ENCODE measurements around the gene PLP1. TPM values are rescaled to one million over a fixed set of nuclear protein-coding genes. Genes with fewer than 3 reads are reported as not detected.

PLP1 gene
- total and polyA plus RNA-seq, 7 donors: 1.6 to 112 (median 32.7) TPM

DNA sequence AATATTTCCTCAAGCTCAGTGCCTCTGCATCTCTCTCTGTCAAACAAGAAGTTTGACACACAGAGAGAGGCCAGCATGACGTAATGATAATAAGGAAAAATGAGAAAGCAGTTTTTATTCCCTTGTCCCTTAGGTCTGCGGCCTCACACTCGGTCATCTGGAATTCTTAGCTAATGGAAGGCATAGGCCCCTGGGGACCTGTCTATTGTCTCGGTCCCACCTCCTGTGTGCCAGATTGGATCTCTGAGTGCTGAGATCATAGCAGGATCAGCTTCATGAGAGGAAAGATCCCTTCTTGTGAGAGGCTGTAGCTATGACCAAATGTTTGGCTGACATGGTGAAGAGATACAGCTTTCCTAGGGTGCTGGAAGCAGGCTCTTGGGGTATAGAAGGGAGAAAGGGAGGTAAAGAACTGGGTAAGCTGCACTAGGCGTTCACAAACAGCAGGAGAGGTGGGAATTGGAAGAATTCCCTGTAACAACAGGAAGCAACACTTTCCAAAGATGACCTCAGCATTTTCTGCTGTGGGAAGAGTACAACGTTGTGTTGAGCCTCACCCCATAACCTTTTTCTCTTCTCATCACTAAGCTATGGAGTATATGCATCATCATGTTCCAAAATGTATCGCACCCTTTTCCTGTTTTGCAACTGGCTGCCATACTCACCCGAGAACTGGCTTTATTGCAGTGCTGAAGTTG lies 45.7 kb upstream of the PLP1 start:
- 64 to 72% methylated on average over 8 of the region's 8 CpGs for WGBS, 2 donors
- Histone ChIP-seq H3K4me3 (no peak overlapping the region), H3K27me3 (peaks cover 0 to 2% (median 0%) of the 10 kb centered on the region in 3 donors), H3K36me3 (no peaks in the 10 kb centered on the region), H3K9me3 (no peaks in the 10 kb centered on the region), H3K27ac (no peak overlapping the region), H3K4me1 (no peaks in the 10 kb centered on the region)
- no peak for DNase-seq
- intact Hi-C loops (cut with DNase I): no loop called here
- TF ChIP-seq POLR2AphosphoS5 (IDR thresholded peaks at IDR 0.05) (no peak), EP300 (IDR thresholded peaks at IDR 0.05) (no peak), POLR2A (IDR thresholded peaks at IDR 0.05) (no peak)
- TF ChIP-seq, protein P1, sequence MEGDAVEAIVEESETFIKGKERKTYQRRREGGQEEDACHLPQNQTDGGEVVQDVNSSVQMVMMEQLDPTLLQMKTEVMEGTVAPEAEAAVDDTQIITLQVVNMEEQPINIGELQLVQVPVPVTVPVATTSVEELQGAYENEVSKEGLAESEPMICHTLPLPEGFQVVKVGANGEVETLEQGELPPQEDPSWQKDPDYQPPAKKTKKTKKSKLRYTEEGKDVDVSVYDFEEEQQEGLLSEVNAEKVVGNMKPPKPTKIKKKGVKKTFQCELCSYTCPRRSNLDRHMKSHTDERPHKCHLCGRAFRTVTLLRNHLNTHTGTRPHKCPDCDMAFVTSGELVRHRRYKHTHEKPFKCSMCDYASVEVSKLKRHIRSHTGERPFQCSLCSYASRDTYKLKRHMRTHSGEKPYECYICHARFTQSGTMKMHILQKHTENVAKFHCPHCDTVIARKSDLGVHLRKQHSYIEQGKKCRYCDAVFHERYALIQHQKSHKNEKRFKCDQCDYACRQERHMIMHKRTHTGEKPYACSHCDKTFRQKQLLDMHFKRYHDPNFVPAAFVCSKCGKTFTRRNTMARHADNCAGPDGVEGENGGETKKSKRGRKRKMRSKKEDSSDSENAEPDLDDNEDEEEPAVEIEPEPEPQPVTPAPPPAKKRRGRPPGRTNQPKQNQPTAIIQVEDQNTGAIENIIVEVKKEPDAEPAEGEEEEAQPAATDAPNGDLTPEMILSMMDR (IDR thresholded peaks at IDR 0.05): no peak

DNA sequence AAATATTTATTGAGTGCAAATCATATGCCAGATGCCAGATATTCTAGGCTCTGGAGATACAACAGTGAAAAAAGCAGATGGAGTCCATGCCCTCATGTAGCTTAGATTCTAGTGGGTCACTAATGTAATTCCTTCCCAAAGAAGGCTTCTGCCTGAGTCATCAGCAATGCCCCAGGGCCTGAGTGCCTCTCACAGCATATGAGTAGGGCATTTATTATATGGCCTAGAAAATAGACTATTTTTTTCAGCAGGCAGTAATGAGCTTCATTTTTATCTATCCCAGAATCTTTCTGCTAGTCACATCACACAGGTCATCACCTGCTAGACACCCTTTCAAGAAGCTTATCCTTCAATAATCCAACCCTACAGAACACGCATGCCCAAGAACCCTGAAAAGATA lies 43.6 kb upstream of the PLP1 start:
- intact Hi-C loops (cut with DNase I): no loop called here
- H3K27ac ChIP-seq: no peak overlapping the region
- H3K36me3 ChIP-seq: no peaks in the 10 kb centered on the region
- no peak overlapping the region for H3K4me3 ChIP-seq
- no peaks in the 10 kb centered on the region for H3K9me3 ChIP-seq
- H3K4me1 ChIP-seq: no peaks in the 10 kb centered on the region
- WGBS, 2 donors: 98 to 100% methylated on average over 1 of the region's 1 CpG
- H3K27me3 ChIP-seq: peaks cover 0 to 2% (median 0%) of the 10 kb centered on the region in 3 donors
- DNase-seq: no peak
- no peak for TF ChIP-seq POLR2A (IDR thresholded peaks at IDR 0.05)
- TF ChIP-seq, protein P1 (IDR thresholded peaks at IDR 0.05): no peak
- TF ChIP-seq POLR2AphosphoS5 (IDR thresholded peaks at IDR 0.05): no peak
- TF ChIP-seq EP300 (IDR thresholded peaks at IDR 0.05): no peak

DNA sequence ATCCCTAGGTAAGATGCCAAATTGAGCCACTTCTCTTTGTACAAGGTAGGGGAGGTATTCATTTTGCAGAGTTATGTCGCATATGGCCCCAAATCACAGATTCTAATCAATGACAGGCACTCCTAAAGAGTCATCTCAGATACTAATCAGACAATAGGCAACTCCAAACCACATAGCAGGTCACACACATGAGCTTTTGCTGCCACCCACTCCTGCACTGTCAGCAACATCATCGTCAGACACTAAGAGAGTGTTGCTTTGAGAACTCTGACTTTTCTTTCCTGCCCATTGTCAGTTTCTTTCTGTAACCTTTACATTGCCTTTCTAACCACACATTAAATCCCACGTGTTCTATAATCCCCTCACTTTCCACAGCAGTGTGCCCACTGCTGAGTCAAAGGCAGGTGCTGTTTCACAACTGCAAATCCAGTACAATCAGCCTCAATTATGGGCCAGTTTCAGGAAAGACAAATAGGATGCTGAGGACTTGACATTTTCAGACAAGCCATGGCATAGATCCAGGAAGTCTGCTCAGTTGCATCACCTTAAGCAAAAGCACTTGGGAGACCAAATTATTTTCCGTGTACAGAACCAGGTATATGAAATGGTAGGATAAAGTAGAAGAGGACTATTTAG lies 42.4 kb upstream of the PLP1 start:
- no peaks in the 10 kb centered on the region for H3K27me3 ChIP-seq
- no peak overlapping the region for H3K27ac ChIP-seq
- H3K9me3 ChIP-seq: no peaks in the 10 kb centered on the region
- H3K4me3 ChIP-seq: no peak overlapping the region
- TF ChIP-seq, protein P1 (IDR thresholded peaks at IDR 0.05): no peak
- no peak for TF ChIP-seq EP300 (IDR thresholded peaks at IDR 0.05)
- no peak for TF ChIP-seq POLR2A (IDR thresholded peaks at IDR 0.05)
- no peak for TF ChIP-seq POLR2AphosphoS5 (IDR thresholded peaks at IDR 0.05)
- no peaks in the 10 kb centered on the region for H3K4me1 ChIP-seq
- no peak for DNase-seq
- intact Hi-C loops (cut with DNase I): no loop called here
- H3K36me3 ChIP-seq: no peaks in the 10 kb centered on the region
- WGBS, 2 donors: 67 to 76% methylated on average over 4 of the region's 4 CpGs

DNA sequence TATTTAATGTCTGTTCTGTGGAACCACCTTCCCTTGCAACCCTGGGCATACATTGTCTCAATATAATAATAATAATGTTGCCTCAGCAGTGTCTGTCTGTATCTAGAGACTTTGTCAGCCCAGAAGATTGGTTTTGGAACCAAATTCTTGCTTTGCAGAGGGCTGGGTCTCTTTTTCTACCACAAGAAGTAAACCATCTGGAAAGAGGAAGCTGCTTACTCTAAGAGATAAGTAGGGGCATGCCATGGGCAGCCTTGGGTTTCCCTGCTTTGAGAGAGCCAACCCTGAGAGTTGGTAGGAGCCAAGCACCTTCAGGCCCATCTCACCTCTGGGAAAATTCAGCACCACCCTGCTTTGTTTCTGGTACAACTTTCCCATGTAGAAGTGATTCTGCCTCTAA lies 38.9 kb upstream of the PLP1 start:
- Histone ChIP-seq H3K27ac (no peak overlapping the region), H3K9me3 (no peaks in the 10 kb centered on the region), H3K4me1 (no peaks in the 10 kb centered on the region), H3K36me3 (no peaks in the 10 kb centered on the region), H3K27me3 (no peaks in the 10 kb centered on the region), H3K4me3 (no peak overlapping the region)
- intact Hi-C loops (cut with DNase I): no loop called here
- DNase-seq: no peak
- TF ChIP-seq POLR2AphosphoS5 (IDR thresholded peaks at IDR 0.05) (no peak), POLR2A (IDR thresholded peaks at IDR 0.05) (no peak)
- TF ChIP-seq, protein P1 (IDR thresholded peaks at IDR 0.05): no peak
